LNCaP clone FGC (cell line): ENCODE measurements around the gene ETV4.

Experiments used
- DNase-seq: peaks from one replicate; pipeline ENCODE4 v3.0.0-alpha.2; 2011; ENCODE audit warnings: low read depth
- H3K4me3 ChIP-seq: 2 replicates; pipeline ENCODE4 v1.5.1; 2011; ENCODE audit warnings: mild to moderate bottlenecking, low read depth, low read length, control low read depth
- TF ChIP-seq, protein P1 (sequence below): IDR thresholded peaks from 2 replicates; pipeline ENCODE4 v1.5.1; 2012; ENCODE audit warnings: mild to moderate bottlenecking; ENCODE audit not compliant: control insufficient read depth, insufficient read depth; ENCODE audit errors: extremely low read depth

The ETV4 gene

DNA sequence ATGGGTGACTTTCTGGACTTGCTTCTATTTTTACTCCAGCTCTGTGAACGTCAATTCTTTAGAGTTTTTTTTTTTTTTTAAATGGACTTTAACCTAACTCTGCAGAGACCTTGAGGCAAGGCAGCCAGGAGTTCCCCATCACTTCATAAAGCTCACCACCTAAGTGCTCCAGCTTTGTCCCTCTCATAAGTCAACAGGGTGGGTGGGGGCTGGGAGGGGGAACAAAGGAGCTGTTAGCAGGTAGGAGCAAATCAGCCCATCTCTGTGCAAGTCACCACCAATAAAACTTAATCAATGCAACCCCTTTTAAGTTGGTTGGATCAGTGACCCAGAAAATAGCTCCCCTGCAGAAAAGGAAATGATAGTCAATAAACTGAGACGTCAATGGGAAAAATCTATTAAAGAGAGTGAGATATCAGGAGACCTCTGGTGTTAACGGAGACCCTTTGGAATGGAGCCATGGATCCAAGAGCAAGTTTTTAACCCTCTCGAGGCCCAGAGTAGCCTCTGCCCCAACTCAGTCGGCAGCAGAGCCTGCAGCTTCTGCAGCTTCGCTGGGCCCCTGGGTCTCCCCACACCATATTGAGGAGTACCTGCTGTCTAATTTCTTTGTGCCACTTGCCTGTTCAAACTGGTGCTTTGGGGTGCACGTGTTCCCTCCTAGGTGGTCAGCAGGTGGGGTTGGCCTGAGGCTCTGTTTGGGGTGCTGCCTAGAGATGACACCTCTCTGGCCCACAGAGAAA, 27.6 kb upstream of the ETV4 start:
- DNase-seq, result no peak
- TF ChIP-seq, protein P1, sequence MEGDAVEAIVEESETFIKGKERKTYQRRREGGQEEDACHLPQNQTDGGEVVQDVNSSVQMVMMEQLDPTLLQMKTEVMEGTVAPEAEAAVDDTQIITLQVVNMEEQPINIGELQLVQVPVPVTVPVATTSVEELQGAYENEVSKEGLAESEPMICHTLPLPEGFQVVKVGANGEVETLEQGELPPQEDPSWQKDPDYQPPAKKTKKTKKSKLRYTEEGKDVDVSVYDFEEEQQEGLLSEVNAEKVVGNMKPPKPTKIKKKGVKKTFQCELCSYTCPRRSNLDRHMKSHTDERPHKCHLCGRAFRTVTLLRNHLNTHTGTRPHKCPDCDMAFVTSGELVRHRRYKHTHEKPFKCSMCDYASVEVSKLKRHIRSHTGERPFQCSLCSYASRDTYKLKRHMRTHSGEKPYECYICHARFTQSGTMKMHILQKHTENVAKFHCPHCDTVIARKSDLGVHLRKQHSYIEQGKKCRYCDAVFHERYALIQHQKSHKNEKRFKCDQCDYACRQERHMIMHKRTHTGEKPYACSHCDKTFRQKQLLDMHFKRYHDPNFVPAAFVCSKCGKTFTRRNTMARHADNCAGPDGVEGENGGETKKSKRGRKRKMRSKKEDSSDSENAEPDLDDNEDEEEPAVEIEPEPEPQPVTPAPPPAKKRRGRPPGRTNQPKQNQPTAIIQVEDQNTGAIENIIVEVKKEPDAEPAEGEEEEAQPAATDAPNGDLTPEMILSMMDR, result no peak
- no peak overlapping the region for H3K4me3 ChIP-seq

DNA sequence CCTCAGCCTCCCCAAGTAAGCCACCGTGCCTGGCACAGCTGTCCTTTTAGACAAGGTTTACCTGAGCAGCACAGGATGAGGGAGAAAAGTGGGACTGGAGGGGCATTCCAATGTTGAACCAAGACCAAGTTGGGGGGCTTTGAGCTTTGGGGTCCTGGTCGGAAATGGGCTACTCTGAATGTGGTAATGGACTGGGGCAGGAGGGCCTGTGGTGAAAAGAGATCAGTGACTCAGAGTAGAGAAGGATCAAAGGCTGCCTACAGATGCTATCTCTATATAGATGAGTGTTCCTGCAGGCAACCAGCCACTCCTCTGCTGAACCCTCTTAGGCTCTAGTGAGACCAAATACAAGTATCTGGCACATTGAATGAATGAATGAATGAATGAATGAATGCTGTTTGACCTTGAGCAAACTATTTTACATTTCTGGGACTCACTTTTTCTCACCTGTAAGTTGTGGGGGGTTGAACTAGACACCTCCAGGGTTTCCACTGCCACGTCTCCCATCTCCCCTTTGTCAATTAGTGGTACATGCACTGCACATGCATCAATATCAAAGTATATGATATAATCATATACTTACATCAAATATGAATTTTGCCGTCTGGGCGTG, 26.3 kb upstream of the ETV4 start:
- H3K4me3 ChIP-seq, result no peak overlapping the region
- DNase-seq, result no peak
- TF ChIP-seq, protein P1, result no peak

DNA sequence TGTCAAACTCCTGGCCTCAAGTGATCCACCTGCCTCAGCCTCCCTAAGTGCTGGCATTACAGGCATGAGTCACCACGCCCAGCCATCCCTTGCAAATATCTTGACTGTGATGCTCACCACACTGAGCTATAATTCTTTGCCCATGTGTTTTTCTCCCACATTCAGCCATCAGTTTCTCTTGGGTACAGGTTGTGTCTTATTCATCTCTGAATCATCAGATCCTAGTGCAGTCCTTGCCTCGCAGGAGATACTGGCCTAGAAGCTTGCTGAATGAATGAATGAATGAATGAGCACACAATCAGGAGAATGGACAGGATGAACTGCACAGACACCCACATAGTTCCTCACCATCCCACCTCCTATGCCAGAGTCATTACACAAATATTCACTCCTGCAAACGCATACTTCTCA, 24.4 kb upstream of the ETV4 start:
- H3K4me3 ChIP-seq, result no peak overlapping the region
- no peak for DNase-seq
- TF ChIP-seq, protein P1, result no peak

DNA sequence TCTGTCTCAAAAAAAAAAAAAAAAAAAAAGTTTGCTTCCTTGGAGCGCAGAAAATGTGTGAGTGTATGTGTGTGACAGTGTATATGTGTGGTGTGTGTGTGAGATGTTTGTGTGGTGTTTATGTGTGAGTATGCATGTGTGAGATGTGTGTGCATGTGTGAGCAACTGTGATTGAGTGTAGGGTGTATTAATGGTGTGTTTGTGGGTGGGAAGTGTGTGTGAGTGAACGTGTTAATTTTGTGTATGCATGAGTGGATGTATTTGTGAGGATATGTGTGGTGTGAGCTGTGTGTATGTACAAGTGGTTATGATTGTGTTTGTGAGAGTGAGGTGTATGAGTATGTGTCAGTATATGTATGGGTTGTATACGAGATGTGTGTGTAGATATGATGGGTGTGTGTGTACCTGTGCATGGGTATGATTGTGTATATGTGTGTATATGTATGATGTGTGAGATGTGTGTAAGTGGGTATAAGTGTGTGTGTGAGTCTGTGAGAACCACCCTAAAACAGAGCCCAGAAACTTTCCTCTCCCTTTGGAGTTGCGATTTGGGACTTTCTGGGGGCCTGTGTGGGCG, 22.5 kb upstream of the ETV4 start:
- no peak for DNase-seq
- H3K4me3 ChIP-seq, result no peak overlapping the region
- TF ChIP-seq, protein P1, result no peak

DNA sequence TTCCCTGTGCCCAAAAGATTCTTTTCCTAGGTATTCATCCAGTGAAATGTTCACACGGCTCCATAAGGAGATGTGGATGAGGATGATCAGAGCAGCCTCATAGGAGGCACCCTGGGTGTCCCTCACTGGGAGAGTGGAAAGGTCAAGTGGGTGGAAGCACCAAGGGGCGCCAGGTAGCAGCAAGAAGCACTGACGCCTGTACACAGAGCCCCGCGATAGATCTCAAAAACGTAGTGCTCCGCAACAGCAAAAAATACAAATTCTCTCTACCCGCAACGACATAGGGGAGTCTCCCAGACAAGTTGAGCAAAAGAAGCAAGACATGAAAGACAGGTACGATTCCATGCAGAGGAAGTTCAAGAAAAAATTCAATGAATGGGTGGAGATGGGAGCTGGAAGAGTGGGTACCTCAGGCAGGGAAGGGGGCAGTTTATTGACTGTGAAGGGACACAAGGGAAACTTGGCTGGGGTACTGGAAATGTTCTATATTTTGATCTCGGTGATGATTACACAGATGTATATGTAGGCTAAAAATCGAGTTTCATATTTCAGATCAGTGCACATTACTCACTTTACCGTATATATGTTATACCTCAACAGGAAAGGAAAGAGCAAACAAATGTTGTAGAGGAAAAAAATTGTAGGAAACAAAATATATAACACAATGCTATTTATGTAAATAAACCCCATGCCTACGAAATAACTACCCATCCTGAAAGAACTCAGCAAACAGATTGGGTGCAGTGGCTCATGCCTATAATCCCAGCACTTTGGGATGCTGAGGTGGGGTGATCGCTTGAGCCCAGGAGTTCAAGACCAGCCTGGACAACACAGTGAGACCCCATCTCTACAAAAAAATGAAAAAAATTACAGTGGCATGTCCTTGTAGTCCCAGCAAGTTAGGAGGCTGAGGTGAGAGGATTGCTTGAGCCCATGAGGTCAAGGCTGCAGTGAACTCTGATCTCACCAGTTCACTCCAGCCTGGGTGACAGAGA, 17.8 kb upstream of the ETV4 start:
- H3K4me3 ChIP-seq, result no peak overlapping the region
- DNase-seq, result no peak
- TF ChIP-seq, protein P1, result no peak

DNA sequence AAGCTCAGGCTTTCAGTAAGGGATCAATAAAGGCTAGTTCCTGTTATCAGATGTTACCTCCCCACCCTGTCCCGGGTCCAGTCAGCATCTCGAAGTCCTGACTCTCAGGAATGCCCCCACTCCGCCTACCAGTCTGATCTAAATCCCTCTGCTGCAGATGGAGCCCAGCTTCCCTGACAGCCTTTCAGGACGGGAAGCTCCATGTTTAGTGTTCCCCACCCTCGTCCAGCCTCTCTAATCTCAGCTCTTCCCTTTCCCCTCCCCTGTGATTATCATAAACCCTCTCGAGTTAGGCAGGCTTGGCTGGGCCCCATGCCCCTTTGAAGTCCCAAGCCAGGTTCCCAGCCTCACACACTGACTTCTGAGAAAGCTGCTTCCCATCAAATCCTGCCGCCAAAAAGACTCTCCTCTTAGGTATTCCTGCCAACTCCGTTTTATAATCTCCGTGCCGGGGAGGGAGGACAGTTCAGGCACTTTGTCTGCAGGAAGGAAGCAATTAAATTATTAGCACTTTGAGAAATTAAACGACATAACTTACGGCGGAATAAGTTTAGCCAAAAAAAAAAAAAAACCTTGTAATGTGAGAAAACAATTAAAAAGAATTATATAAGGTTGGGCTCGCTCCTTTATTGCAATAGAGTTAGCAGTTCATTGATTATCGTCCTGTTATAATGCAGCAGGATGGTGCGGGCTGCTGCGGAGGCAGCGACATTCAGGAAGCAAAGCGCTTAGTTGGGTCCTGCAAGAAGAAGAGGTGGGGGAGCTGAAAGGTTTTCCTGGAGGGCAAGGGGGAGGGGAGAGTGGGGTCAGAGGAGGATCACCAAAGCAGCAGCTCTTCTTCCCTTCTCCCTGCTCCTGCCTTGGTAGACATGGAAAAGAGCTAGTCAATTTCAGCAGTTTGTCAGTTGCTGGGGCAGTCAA, 16.8 kb upstream of the ETV4 start:
- no peak for DNase-seq
- TF ChIP-seq, protein P1, result no peak
- H3K4me3 ChIP-seq, result no peak overlapping the region
